SK-N-SH (cell line): ENCODE data around the gene AANAT. TPM values are rescaled to one million over a fixed set of nuclear protein-coding genes. Genes with fewer than 3 reads are reported as not detected.

ENCODE experiments used
- CTCF ChIA-PET: fragments of 300-600, 350-600 bp; formaldehyde crosslinking; extraction: SDS; loops from one replicate; lab custom pipeline; 2021; lab: Yijun Ruan, JAX
- POLR2A ChIA-PET: fragments of 350-600 bp; sonication (Branson Sonifier 250); formaldehyde crosslinking; extraction: SDS; loops from one replicate; lab custom pipeline; 2020; ENCODE audit warnings: antibody characterized with exemption, inconsistent platforms; lab: Yijun Ruan, JAX
- DNase-seq: peaks from one replicate; pipeline ENCODE4 v3.0.0; 2012
- H2AFZ ChIP-seq: fragments of 200-600 bp; sonication (generic); 2 replicates; pipeline ENCODE4 v1.8.1; 2016; ENCODE audit warnings: antibody characterized with exemption, mild to moderate bottlenecking, low read depth
- H3F3A ChIP-seq: fragments of 200-600 bp; sonication (generic); replicated peaks from 2 replicates; pipeline ENCODE3; 2016; ENCODE audit warnings: antibody characterized with exemption, mild to moderate bottlenecking; ENCODE audit not compliant: insufficient read depth
- H3K27ac ChIP-seq, 2 experiments: fragments of 200-500 bp in 1 of 2; fragments of 200-600 bp in 1 of 2; sonication (Bioruptor generic) in 1 of 2; sonication (generic), shearing (Covaris generic) in 1 of 2; 2 replicates each; pipeline versions ENCODE4 v1.5.1 to v1.6.1; 2014 to 2016; ENCODE audit warnings: low read depth in 2 of 2, inconsistent platforms in 1 of 2, low read length in 1 of 2, mild to moderate bottlenecking in 1 of 2, mixed read lengths in 1 of 2
- H3K27me3 ChIP-seq: fragments of 200-600 bp; sonication (generic), shearing (Covaris generic); 2 replicates; pipeline ENCODE4 v1.6.1; 2016; ENCODE audit warnings: mixed run types; ENCODE audit not compliant: insufficient read depth
- H3K36me3 ChIP-seq, 2 experiments: fragments of 200-500 bp in 1 of 2; fragments of 200-600 bp in 1 of 2; sonication (Bioruptor generic) in 1 of 2; sonication (generic) in 1 of 2; replicated peaks in 1 of 2; 2 replicates each; pipeline versions ENCODE3 to v1.5.1; 2014 to 2016; ENCODE audit warnings: low read length in 1 of 2, mild to moderate bottlenecking in 1 of 2; ENCODE audit not compliant: insufficient read depth in 2 of 2, control insufficient read depth in 1 of 2
- H3K4me1 ChIP-seq, 2 experiments: fragments of 200-500 bp in 1 of 2; fragments of 200-600 bp in 1 of 2; sonication (Bioruptor generic) in 1 of 2; sonication (generic), shearing (Covaris generic) in 1 of 2; 2 replicates each; pipeline versions ENCODE4 v1.5.1 to v1.6.1; 2014 to 2016; ENCODE audit warnings: low read depth in 1 of 2, low read length in 1 of 2, mixed run types in 1 of 2; ENCODE audit not compliant: insufficient read depth in 2 of 2, control insufficient read depth in 1 of 2
- H3K4me2 ChIP-seq: fragments of 200-600 bp; sonication (generic), shearing (Covaris generic); 2 replicates; pipeline ENCODE4 v1.6.1; 2017; ENCODE audit warnings: mixed run types
- H3K4me3 ChIP-seq, 2 experiments: fragments of 200-500 bp in 1 of 2; fragments of 200-600 bp in 1 of 2; sonication (Bioruptor generic) in 1 of 2; sonication (generic), shearing (Covaris generic) in 1 of 2; 2 replicates each; pipeline versions ENCODE4 v1.5.1 to v1.8.1; 2014 to 2016; ENCODE audit warnings: low read depth in 2 of 2, inconsistent platforms in 1 of 2, low read length in 1 of 2, mild to moderate bottlenecking in 1 of 2, mixed read lengths in 1 of 2, moderate library complexity in 1 of 2
- H3K79me2 ChIP-seq: fragments of 200-600 bp; sonication (generic); 2 replicates; pipeline ENCODE4 v1.8.1; 2017; ENCODE audit warnings: mild to moderate bottlenecking; ENCODE audit not compliant: insufficient read depth
- H3K9ac ChIP-seq: fragments of 200-600 bp; sonication (generic); 2 replicates; pipeline ENCODE4 v1.6.1; 2017; ENCODE audit warnings: mixed run types
- H3K9me2 ChIP-seq: fragments of 200-600 bp; sonication (generic); 2 replicates; pipeline ENCODE4 v1.6.1; 2017; ENCODE audit warnings: mixed run types
- H3K9me3 ChIP-seq: fragments of 200-600 bp; sonication (generic); 2 replicates; pipeline ENCODE4 v1.6.1; 2017; ENCODE audit warnings: mixed run types, mild to moderate bottlenecking, moderate library complexity
- H4K20me1 ChIP-seq: fragments of 200-600 bp; sonication (generic); 2 replicates; pipeline ENCODE4 v1.6.1; 2017; ENCODE audit warnings: mild to moderate bottlenecking, mixed run types; ENCODE audit not compliant: insufficient read depth
- CHD2 ChIP-seq: fragments of 150-350 bp; IDR thresholded peaks from 2 replicates; pipeline ENCODE4 v1.6.1; 2018; ENCODE audit warnings: low read length; ENCODE audit not compliant: partially characterized antibody
- ELF1 ChIP-seq: IDR thresholded peaks from 2 replicates; pipeline ENCODE4 v1.4.0; 2012
- EP300 ChIP-seq, 2 experiments: IDR thresholded peaks; 2 replicates each; pipeline versions ENCODE4 v1.4.0 to v1.6.1; 2012; ENCODE audit warnings: borderline replicate concordance in 1 of 2, low read depth in 1 of 2, low read length in 1 of 2
- EZH2phosphoT487 ChIP-seq: fragments of 200-600 bp; sonication (generic); IDR thresholded peaks from 2 replicates; pipeline ENCODE4 v1.6.1; 2017; ENCODE audit warnings: low read depth, mixed run types, mild to moderate bottlenecking, antibody characterized with exemption, moderate library complexity, borderline replicate concordance
- FOSL2 ChIP-seq: IDR thresholded peaks from 2 replicates; pipeline ENCODE4 v1.4.0; 2012; ENCODE audit warnings: low read depth, mild to moderate bottlenecking, moderate library complexity, borderline replicate concordance
- GABPA ChIP-seq: IDR thresholded peaks from 2 replicates; pipeline ENCODE4 v1.4.0; 2012; ENCODE audit warnings: low read depth, mild to moderate bottlenecking
- GATA2 ChIP-seq: sonication (generic); formaldehyde crosslinking; IDR thresholded peaks from 2 replicates; pipeline ENCODE4 v1.5.0; 2020; ENCODE audit warnings: mild to moderate bottlenecking, missing genetic modification reagents
- JUND ChIP-seq: IDR thresholded peaks from 2 replicates; pipeline ENCODE4 v1.4.0; 2012
- MEF2A ChIP-seq: IDR thresholded peaks from 2 replicates; pipeline ENCODE4 v1.4.0; 2012; ENCODE audit warnings: low read depth, borderline replicate concordance
- RCOR1 ChIP-seq: fragments of 150-350 bp; IDR thresholded peaks from 2 replicates; pipeline ENCODE4 v1.6.1; 2017; ENCODE audit warnings: antibody characterized with exemption, low read length
- RFX5 ChIP-seq: IDR thresholded peaks from 2 replicates; pipeline ENCODE4 v1.6.1; 2012; ENCODE audit warnings: mild to moderate bottlenecking, improper control_type of control experiment, low read length
- TCF12 ChIP-seq: IDR thresholded peaks from 2 replicates; pipeline ENCODE4 v1.4.0; 2012
- TEAD4 ChIP-seq: IDR thresholded peaks from 2 replicates; pipeline ENCODE4 v1.4.0; 2012; ENCODE audit warnings: mild to moderate bottlenecking, borderline replicate concordance; ENCODE audit not compliant: insufficient read depth
- WGBS: methylation state at CpG from one replicate; pipeline ENCODE4 v1.1.6; 2017; ENCODE audit warnings: low lambda C conversion rate; 5-methylcytosine and 5-hydroxymethylcytosine counted together
- polyA plus RNA-seq, 3 experiments: library from polyadenylated mRNA; depleted of rRNA; stranded (reverse); fragments of >200 nt; gene quantifications; 2 replicates each; pipeline ENCODE4 v1.2.3, GENCODE V29; 2012
- TF ChIP-seq, protein P1 (sequence below): IDR thresholded peaks from 2 replicates; pipeline ENCODE4 v1.4.0; 2012; ENCODE audit warnings: low read depth, borderline replicate concordance
- TF ChIP-seq, protein P2 (sequence below): fragments of 200-600 bp; sonication (generic); IDR thresholded peaks from 2 replicates; pipeline ENCODE4 v1.6.1; 2017; ENCODE audit warnings: antibody characterized with exemption, mild to moderate bottlenecking, moderate library complexity
- TF ChIP-seq, protein P3 (sequence below): IDR thresholded peaks from 2 replicates; pipeline ENCODE4 v1.4.0; 2012; ENCODE audit warnings: low read depth

Gene AANAT
- polyA plus RNA-seq, 1 of the 3 experiments (the other 2 are of a cell fraction) = 0.26 TPM

DNA sequence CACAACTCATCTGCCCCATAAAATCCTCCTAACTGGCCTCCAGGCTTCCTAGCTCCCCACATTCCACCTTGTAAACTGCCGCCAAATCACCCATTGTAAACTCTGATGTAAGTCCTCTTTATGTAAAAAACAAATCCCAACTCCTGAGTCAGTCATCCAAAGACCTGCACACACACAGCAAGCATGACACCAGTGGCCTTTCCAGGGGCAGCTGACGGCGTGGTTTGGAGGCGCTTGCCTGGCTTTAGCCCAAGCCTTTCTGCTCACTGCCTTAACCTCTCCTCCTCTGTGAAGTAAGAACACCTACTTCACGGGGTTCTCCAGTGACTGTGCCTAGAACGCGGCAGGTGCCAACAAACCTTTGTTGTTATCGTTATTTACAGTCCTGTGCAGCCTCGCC lies 28.5 kb upstream of the AANAT start:
- TF ChIP-seq TCF12 (no peak), EP300 (IDR thresholded peaks at IDR 0.05; ENCODE audit: borderline replicate concordance in 1 of 2, low read depth in 1 of 2, low read length in 1 of 2) (no peak), CHD2 (no peak), JUND (no peak), ELF1 (no peak), GABPA (no peak), RCOR1 (no peak), MEF2A (no peak), FOSL2 (no peak), GATA2 (CRISPR knock-in tag) (no peak), RFX5 (no peak), TEAD4 (no peak), EZH2phosphoT487 (no peak)
- TF ChIP-seq, protein P1, sequence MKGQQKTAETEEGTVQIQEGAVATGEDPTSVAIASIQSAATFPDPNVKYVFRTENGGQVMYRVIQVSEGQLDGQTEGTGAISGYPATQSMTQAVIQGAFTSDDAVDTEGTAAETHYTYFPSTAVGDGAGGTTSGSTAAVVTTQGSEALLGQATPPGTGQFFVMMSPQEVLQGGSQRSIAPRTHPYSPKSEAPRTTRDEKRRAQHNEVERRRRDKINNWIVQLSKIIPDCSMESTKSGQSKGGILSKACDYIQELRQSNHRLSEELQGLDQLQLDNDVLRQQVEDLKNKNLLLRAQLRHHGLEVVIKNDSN = no peak
- TF ChIP-seq, protein P2, sequence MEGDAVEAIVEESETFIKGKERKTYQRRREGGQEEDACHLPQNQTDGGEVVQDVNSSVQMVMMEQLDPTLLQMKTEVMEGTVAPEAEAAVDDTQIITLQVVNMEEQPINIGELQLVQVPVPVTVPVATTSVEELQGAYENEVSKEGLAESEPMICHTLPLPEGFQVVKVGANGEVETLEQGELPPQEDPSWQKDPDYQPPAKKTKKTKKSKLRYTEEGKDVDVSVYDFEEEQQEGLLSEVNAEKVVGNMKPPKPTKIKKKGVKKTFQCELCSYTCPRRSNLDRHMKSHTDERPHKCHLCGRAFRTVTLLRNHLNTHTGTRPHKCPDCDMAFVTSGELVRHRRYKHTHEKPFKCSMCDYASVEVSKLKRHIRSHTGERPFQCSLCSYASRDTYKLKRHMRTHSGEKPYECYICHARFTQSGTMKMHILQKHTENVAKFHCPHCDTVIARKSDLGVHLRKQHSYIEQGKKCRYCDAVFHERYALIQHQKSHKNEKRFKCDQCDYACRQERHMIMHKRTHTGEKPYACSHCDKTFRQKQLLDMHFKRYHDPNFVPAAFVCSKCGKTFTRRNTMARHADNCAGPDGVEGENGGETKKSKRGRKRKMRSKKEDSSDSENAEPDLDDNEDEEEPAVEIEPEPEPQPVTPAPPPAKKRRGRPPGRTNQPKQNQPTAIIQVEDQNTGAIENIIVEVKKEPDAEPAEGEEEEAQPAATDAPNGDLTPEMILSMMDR = no peak
- TF ChIP-seq, protein P3, sequence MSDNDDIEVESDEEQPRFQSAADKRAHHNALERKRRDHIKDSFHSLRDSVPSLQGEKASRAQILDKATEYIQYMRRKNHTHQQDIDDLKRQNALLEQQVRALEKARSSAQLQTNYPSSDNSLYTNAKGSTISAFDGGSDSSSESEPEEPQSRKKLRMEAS = no peak
- TF ChIP-seq, all 33 proteins: peak for 0
- H2AFZ ChIP-seq = no peak overlapping the region
- H3K9me2 ChIP-seq = no peaks in the 10 kb centered on the region
- peaks cover 71% of the 10 kb centered on the region for H4K20me1 ChIP-seq
- no peaks in the 10 kb centered on the region for H3K36me3 ChIP-seq
- 94% methylated on average over 9 of the region's 9 CpGs for WGBS
- no peaks in the 10 kb centered on the region for H3F3A ChIP-seq
- H3K4me3 ChIP-seq = no peak overlapping the region
- H3K4me2 ChIP-seq = no peak overlapping the region
- ChIA-PET POLR2A (interaction anchor here (1.5 kb wide), 1 partner anchor 13 kb away, joined by 3 read pairs; no protein-coding TSS in a partner anchor), CTCF (interaction anchor here (0.8 to 5.7 kb wide), 12 partner anchors 10 to 105 kb away, joined by 3 to 40 read pairs (median 4); partner anchors contain the start of genes PRPSAP1 and UBE2O)
- no peak overlapping the region for H3K9ac ChIP-seq
- H3K9me3 ChIP-seq = no peaks in the 10 kb centered on the region
- no peak overlapping the region for H3K27ac ChIP-seq
- H3K27me3 ChIP-seq = no peaks in the 10 kb centered on the region
- no peak for DNase-seq
- peaks cover 94% of the 10 kb centered on the region for H3K79me2 ChIP-seq
- H3K4me1 ChIP-seq = peaks cover 0 to 11% of the 10 kb centered on the region in 2 experiments; a peak in 2 of 4 replicates
